GM12873 (cell line): ENCODE measurements around the gene KRTAP1-4.
"Not testable (repeated sequence)": the region's sequence is repeated elsewhere in the genome, so short reads cannot be mapped to it uniquely, and the experiment has no call there.

Experiments used
- CTCF ChIP-seq: IDR thresholded peaks from 2 replicates; pipeline ENCODE4 v1.5.1; 2012; ENCODE audit warnings: low read depth, mild to moderate bottlenecking, moderate library complexity, low read length, control low read depth; ENCODE audit not compliant: insufficient read depth; ENCODE audit errors: missing control alignments

KRTAP1-4 gene

GRCh38 chr17:41052566-41052965 is 22.6 kb upstream of the KRTAP1-4 start:
- TF ChIP-seq CTCF: no peak

- no peak for TF ChIP-seq CTCF
These were observed 19.1 kb upstream of the KRTAP1-4 start for GRCh38 chr17:41049110-41049509.

GRCh38 chr17:41048441-41048840 is 18.4 kb upstream of the KRTAP1-4 start:
- no peak for TF ChIP-seq CTCF

- not testable (repeated sequence) for TF ChIP-seq CTCF
These were observed 16.9 kb upstream of the KRTAP1-4 start, which contains the start of gene KRTAP2-1 for GRCh38 chr17:41046735-41047465. TSS of gene KRTAP2-1 (minus strand) at chr17:41047316. CDS start at chr17:41047267, 49 bp downstream.

- TF ChIP-seq CTCF: no peak
These were observed 13.0 kb upstream of the KRTAP1-4 start for GRCh38 chr17:41042953-41043352.

GRCh38 chr17:41040783-41041571 is 11.0 kb upstream of the KRTAP1-4 start, which contains the start of gene KRTAP1-1:
TSS of gene KRTAP1-1 (minus strand) at chr17:41041450. CDS start at chr17:41041397, 53 bp downstream.
- TF ChIP-seq CTCF: not testable (repeated sequence)

GRCh38 chr17:41037853-41038350 is 7.9 kb upstream of the KRTAP1-4 start:
- no peak for TF ChIP-seq CTCF
